Cerebellar nuclear complex (tissue), 1 donor: ENCODE results near the gene LRP1.
A peak's percentile ranks its signal among the peaks of the same experiment; 100 is the strongest.
"Not testable (repeated sequence)": the region's sequence is repeated elsewhere in the genome, so short reads cannot be mapped to it uniquely, and the experiment has no call there.

Experiments used
- DNase-seq, 2 experiments: peaks; one replicate each; lab custom pipeline; 2025; lab: John Stamatoyannopoulos, UW

LRP1 gene

GRCh38 chr12:57112492-57113294 lies 15.6 kb upstream of the LRP1 start:
- peak in 1 of 2 experiments; percentile 20 for DNase-seq

- DNase-seq: no peak
Observed at GRCh38 chr12:57116580-57117281, 11.6 kb upstream of the LRP1 start.

- DNase-seq: no peak
Observed at GRCh38 chr12:57118711-57119271, 9.5 kb upstream of the LRP1 start.

- no peak for DNase-seq
Observed at GRCh38 chr12:57119294-57120085, 8.8 kb upstream of the LRP1 start.

GRCh38 chr12:57120718-57121117 lies 7.6 kb upstream of the LRP1 start:
- DNase-seq: not testable (repeated sequence)

GRCh38 chr12:57123813-57124212 lies 4.5 kb upstream of the LRP1 start:
- DNase-seq: no peak

GRCh38 chr12:57124261-57124877 lies 3.9 kb upstream of the LRP1 start:
- peak in 1 of 2 experiments; percentile 67 for DNase-seq

GRCh38 chr12:57126061-57126460 lies 2.2 kb upstream of the LRP1 start:
- DNase-seq: no peak

GRCh38 chr12:57126561-57126960 lies 1.7 kb upstream of the LRP1 start:
- no peak for DNase-seq

GRCh38 chr12:57127101-57127725 lies 1.1 kb upstream of the LRP1 start:
- DNase-seq: peak in 1 of 2 experiments; percentile 38

GRCh38 chr12:57128519-57129247 lies 400 bp downstream of the LRP1 start:
- no peak for DNase-seq

- DNase-seq: no peak
Observed at GRCh38 chr12:57129321-57129842, 1.1 kb downstream of the LRP1 start.

- no peak for DNase-seq
Observed at GRCh38 chr12:57129889-57130288, 1.6 kb downstream of the LRP1 start.

- no peak for DNase-seq
Observed at GRCh38 chr12:57130941-57131340, 2.7 kb downstream of the LRP1 start.

- DNase-seq: no peak
Observed at GRCh38 chr12:57131896-57132744, 3.8 kb downstream of the LRP1 start.

- no peak for DNase-seq
Observed at GRCh38 chr12:57133013-57133569, 4.8 kb downstream of the LRP1 start.

GRCh38 chr12:57133916-57134315 lies 5.6 kb downstream of the LRP1 start:
- DNase-seq: no peak

- DNase-seq: no peak
Observed at GRCh38 chr12:57134949-57135348, 6.7 kb downstream of the LRP1 start.
